ENCODE measurements around the gene JPH3. TPM values are rescaled to one million over a fixed set of nuclear protein-coding genes. Genes with fewer than 3 reads are reported as not detected.

The JPH3 gene
- total RNA-seq, 1 donor from 2014 or later: not detected

GRCh38 chr16:87731607-87732006 is 129.3 kb downstream of the JPH3 start:
- TF ChIP-seq, protein P1, sequence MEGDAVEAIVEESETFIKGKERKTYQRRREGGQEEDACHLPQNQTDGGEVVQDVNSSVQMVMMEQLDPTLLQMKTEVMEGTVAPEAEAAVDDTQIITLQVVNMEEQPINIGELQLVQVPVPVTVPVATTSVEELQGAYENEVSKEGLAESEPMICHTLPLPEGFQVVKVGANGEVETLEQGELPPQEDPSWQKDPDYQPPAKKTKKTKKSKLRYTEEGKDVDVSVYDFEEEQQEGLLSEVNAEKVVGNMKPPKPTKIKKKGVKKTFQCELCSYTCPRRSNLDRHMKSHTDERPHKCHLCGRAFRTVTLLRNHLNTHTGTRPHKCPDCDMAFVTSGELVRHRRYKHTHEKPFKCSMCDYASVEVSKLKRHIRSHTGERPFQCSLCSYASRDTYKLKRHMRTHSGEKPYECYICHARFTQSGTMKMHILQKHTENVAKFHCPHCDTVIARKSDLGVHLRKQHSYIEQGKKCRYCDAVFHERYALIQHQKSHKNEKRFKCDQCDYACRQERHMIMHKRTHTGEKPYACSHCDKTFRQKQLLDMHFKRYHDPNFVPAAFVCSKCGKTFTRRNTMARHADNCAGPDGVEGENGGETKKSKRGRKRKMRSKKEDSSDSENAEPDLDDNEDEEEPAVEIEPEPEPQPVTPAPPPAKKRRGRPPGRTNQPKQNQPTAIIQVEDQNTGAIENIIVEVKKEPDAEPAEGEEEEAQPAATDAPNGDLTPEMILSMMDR (IDR thresholded peaks at IDR 0.05; ENCODE audit: insufficient read depth, low read length, severe bottlenecking): no peak
- DNase-seq (ENCODE audit: low read depth): no peak
- Histone ChIP-seq H3K27me3 (ENCODE audit: control insufficient read depth, insufficient read depth, low read length) (no peaks in the 10 kb centered on the region), H3K4me3 (ENCODE audit: low read depth, low read length) (no peak overlapping the region), H3K36me3 (ENCODE audit: control insufficient read depth, insufficient read depth, low read length) (peaks cover 16% of the 10 kb centered on the region)
- FAIRE-seq: peak; percentile 70

DNA sequence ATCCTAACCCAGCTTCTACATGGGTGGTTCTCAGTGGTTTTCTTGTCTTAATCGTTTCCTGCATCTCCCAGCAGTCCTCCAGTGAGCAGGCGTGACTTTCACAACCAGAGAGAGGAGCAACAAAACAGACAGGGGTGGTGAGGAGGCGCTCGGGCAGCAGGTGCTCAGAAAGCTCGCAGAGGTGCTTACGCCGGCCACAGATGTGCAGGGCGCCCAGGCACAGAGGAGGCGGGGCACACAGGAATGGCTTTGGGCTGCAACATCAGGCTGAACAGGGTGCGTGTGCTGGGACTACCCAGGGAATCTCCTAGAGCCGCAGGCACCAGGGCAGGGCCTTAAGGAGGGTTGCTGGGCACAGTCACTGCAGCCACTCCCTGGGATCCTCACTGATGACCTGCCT is 130.9 kb downstream of the JPH3 start:
- Histone ChIP-seq H3K4me3 (ENCODE audit: low read depth, low read length) (no peak overlapping the region), H3K36me3 (ENCODE audit: control insufficient read depth, insufficient read depth, low read length) (peaks cover 18% of the 10 kb centered on the region), H3K27me3 (ENCODE audit: control insufficient read depth, insufficient read depth, low read length) (no peaks in the 10 kb centered on the region)
- TF ChIP-seq, protein P1 (IDR thresholded peaks at IDR 0.05; ENCODE audit: insufficient read depth, low read length, severe bottlenecking): no peak
- no peak for DNase-seq (ENCODE audit: low read depth)
- FAIRE-seq: no peak

DNA sequence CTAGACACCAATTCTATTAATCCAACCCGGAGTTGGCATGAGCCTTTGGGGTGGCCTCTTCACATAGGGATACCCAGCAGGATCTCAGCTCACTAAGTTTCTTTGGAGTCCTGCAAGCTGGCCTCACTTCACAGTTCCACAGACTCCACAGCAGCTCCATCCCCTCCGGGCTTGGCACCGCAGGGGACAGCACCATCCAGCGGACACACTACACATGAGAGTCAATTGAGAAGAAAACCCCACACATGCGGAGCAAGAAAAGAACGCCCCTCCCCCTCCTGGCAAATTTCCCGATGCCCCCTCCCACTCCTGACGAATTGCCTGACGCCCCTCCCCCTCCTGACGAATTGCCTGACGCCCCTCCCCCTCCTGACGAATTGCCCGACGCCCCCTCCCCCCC is 132.3 kb downstream of the JPH3 start:
- no peak for FAIRE-seq
- no peaks in the 10 kb centered on the region for H3K27me3 ChIP-seq (ENCODE audit: control insufficient read depth, insufficient read depth, low read length)

DNA sequence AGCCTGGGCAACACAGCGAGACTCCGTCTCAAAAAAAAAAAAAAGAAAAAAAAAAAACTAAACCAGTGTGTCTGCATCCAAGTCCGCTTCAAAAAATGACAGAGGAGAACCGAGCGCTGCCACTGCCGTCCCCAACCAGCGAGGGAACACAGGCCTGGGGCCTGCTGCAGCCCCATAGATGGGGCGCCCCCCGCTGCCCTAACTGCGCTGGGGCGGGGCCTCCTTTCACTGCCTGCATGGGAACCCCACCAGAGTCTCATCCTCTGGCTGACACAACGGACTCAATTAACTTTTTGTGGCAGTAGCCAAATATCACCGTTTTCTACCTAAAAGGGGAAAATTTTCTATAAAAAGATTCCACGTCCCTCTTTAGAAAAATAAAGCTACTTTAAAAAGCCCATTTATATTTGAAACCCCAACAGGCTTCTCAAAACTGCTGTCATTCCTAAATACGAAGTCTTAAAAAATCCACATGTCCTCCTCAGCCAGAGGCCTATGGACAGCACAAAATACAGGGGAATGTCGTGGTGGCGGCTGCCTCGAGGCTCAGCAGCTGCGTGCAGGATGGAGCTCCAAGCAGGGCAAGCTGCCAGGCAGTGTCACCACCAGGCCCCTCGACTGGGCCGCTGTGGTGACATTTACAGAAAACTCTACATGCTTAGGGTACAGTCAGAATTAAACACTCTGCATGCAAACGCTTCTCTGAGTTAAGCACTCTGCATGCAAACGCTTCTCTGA is 133.1 kb downstream of the JPH3 start:
- no peaks in the 10 kb centered on the region for H3K27me3 ChIP-seq (ENCODE audit: control insufficient read depth, insufficient read depth, low read length)
- TF ChIP-seq, protein P1 (IDR thresholded peaks at IDR 0.05; ENCODE audit: insufficient read depth, low read length, severe bottlenecking): no peak
- H3K36me3 ChIP-seq (ENCODE audit: control insufficient read depth, insufficient read depth, low read length): peaks cover 10% of the 10 kb centered on the region
- no peak overlapping the region for H3K4me3 ChIP-seq (ENCODE audit: low read depth, low read length)
- FAIRE-seq (no peak), DNase-seq (ENCODE audit: low read depth) (no peak)

More for the DNA sequence above, 132.3 kb downstream of the JPH3 start:
- Histone ChIP-seq H3K4me3 (ENCODE audit: low read depth, low read length) (no peak overlapping the region), H3K36me3 (ENCODE audit: control insufficient read depth, insufficient read depth, low read length) (peaks cover 12% of the 10 kb centered on the region)
- TF ChIP-seq, protein P1 (IDR thresholded peaks at IDR 0.05; ENCODE audit: insufficient read depth, low read length, severe bottlenecking): no peak
- DNase-seq (ENCODE audit: low read depth): no peak

DNA sequence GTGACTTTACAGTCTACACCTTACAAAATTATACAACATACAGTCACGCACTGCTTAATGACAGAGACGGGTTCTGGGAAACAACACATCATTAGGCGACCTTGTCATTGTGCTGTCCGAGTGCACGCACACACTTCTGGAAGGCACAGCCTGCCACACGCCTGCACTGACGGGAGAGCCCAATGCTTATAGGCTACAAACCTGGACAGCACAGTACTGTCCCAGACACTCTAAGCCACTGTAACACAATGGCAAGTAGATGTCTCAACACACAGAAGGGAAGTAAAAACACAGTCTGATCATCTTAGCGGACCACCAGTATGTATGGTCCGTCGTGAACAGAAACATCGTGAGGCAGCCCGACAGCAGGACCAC is 133.7 kb downstream of the JPH3 start:
- peaks cover 12% of the 10 kb centered on the region for H3K36me3 ChIP-seq (ENCODE audit: control insufficient read depth, insufficient read depth, low read length)
- no peaks in the 10 kb centered on the region for H3K27me3 ChIP-seq (ENCODE audit: control insufficient read depth, insufficient read depth, low read length)
- H3K4me3 ChIP-seq (ENCODE audit: low read depth, low read length): no peak overlapping the region
- DNase-seq (ENCODE audit: low read depth) (no peak), FAIRE-seq (no peak)
- TF ChIP-seq, protein P1 (IDR thresholded peaks at IDR 0.05; ENCODE audit: insufficient read depth, low read length, severe bottlenecking): no peak

- Histone ChIP-seq H3K4me3 (ENCODE audit: low read depth, low read length) (no peak overlapping the region), H3K36me3 (ENCODE audit: control insufficient read depth, insufficient read depth, low read length) (peaks cover 7% of the 10 kb centered on the region), H3K27me3 (ENCODE audit: control insufficient read depth, insufficient read depth, low read length) (no peaks in the 10 kb centered on the region)
- FAIRE-seq: no peak
- TF ChIP-seq, protein P1 (IDR thresholded peaks at IDR 0.05; ENCODE audit: insufficient read depth, low read length, severe bottlenecking): no peak
- DNase-seq (ENCODE audit: low read depth): peak; percentile 63
Measured at GRCh38 chr16:87739801-87740200, 137.5 kb downstream of the JPH3 start.

Measured in bronchial epithelial cell (primary cell).